ENCODE data around the gene ALX4.

ALX4 gene

DNA sequence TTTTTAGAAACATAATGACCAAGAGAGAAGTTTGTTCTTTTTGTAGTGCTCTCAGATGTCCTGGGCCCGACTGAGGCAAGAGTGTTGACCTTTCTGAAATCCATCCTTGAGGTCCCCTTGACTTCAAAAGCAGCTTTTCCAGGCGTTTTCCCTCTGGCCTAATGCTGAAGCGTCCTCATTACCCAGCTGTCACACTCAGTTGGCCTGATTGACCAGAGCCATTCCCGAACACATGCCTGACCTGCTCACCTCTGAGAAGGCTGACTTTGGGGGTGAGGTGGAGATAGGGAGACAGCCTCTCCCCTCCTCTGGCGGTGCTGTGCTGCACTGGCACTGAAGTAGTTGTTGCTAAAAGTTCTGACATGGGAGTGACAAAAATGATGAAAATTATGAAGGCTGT lies 66.9 kb downstream of the ALX4 start:
- no peak for DNase-seq

DNA sequence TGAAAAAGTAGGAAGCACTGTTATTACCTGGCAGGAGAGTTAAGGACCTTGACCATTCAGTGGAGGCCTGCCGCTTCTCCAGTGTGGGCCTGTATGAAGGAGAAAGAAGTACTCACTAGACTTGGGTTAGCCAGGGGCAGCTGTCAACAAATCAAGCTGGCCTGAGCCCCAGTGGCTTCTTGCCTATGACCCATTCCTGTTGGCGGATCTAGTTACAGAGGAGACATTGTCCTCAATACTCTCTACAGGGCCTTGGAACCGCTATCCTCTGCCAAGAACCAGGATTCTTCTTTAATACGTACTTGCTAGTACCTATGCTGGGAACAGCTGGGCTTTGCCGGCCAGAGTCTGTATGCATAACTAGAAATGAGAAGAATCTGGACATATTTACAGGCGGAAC lies 68.1 kb downstream of the ALX4 start:
- DNase-seq: no peak

DNA sequence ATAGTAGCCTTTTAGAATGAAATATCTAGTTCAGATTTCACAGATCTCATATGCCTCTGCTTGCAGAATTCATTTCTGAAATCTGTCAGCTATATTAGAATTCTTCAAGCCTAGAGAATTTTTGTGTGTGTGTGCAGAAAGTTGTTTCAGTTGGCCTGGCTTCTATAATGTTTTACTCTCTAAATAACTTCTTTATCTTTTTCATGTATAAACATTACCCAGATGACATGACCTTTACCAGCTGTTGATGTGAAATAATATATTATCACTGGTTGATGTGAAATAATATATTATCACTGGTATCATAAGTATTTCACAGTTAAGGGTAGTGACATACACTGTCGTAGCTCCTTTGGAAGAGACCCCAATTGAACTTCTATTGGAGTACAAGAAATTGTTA lies 72.8 kb downstream of the ALX4 start:
- DNase-seq: no peak

DNA sequence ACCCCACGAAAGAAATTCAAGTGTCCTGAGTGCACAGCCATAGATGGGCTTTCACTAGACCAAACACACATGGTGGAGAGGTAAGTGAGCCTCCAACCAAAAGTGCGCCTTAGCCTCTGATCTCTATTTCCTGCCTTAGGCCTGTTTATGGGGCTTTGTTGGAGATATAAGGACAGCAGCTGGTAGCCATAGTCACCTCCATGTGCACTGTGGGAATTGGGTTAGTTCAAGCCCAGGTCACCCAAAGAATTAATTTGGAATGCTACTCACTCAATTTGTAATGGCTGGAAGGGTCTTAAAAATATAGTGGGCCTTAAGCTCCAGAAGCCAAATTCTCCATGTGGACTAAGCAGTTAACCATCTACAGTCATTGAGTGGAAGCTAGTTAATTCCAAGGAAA lies 73.6 kb downstream of the ALX4 start:
- DNase-seq: no peak

DNA sequence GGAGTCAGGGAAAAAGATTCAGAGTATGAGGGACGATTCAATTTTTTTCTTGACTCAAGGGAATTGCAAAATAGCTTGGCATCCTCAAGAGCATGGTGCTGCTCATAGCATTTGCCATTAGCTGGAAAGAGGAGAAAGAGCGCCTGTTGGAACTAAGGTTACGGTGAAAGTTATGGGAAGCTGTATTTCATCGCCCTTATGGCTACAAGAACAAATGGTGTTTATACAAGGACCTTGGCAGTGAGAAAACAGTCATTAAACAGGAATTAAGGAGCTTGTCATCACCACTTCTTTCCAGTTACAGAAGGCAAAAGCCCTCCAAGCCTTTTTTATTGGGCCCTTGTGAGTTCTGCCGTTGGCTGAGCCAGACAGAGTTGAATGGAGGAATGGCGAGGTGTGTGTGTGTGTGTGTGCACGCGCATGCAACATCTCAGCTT lies 74.2 kb downstream of the ALX4 start:
- peak; percentile 66 for DNase-seq

DNA sequence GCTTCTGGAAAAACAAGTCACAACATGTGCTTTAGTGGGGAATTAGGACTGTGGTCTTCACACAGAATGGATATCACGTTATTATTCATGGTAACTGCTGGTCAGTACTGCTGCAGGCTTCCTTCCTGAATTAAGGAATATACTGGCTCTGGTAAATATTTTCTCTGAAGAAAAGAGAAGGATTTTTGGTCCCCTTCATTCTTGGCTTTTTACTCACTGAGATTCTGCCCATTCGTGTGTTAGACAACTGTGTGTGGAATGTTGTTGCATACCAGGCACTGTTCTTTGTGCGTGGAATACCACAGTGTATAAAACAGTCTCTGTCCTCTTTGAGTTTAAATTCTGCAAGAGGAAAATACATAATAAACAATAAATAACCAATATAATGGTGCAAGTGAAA lies 80.3 kb downstream of the ALX4 start:
- peak; percentile 74 for DNase-seq

DNA sequence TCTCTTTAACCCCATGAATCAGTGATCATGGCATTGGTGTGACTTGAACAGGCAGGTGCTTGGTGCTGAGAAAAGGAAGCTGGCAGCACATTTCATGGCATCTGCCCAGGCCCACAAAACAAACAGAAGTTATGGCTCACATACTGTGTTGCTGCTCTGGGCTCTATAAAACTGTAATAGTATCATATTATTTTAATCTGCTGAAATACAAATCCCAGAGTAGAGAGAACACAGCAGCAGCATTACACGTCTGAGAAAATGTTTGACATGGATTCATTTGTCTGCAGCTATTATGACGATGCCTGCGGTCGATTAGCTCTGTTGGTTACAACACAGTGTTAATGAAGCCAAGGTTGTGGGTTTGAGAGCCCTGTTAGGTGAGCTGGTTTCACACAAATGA lies 80.8 kb downstream of the ALX4 start:
- DNase-seq: peak; percentile 30

DNA sequence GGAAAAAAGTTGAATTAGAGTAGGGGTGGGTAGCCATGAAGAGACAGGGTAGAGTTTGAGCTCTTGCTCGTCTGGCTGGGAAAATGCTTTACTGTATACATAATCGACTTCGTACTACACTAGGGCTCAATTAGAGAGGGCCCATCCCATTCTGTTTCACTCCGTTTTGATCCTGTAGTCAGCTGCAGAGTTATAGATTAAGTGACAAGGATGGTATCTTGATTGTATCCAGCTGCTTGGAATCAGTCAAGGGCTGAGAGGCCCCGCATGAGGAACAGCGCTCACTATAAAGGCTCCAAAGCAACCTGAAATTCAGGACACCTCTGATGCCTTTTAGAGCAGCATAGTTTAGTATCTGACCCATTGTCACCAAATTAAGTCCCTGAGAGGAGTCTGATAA lies 81.6 kb downstream of the ALX4 start:
- DNase-seq: no peak

DNA sequence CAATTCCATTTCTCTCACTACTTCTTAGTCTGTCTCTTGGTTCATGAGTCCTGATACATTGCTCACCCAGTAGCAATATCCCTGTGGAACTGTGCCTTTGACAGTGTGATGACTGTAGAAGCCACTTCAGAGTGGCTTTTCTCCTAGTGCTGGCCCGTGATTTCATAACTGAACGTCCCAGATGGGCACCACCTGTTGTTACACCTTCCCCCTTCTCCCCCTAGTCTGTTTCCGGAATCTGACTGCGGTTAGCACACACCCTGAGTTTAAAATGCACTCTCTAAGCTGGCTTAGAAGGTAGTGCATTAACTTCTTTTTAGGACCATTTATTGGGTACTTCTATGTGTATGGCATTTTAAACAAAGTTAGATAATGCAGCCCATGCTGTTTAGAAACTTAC lies 83.0 kb downstream of the ALX4 start:
- no peak for DNase-seq

DNA sequence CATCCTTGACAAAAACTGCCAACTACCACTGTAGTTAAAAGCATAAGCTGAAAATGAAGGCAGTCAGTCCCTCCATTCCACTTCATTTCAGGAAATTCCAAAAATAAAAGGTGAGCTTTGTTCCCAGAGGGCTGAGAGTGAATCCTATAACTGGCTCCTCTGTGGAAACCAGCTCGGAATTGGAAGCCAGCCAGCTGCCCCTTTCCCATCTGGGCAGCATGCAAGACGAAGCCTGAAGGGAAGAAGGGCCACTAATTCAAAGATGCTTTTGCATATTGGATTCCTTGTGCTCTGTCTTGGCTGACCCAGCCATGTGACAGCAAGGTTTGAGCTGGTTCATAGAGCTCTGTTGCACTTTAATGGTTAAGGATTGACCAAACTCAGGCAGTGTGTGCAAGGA lies 83.4 kb downstream of the ALX4 start:
- no peak for DNase-seq

DNA sequence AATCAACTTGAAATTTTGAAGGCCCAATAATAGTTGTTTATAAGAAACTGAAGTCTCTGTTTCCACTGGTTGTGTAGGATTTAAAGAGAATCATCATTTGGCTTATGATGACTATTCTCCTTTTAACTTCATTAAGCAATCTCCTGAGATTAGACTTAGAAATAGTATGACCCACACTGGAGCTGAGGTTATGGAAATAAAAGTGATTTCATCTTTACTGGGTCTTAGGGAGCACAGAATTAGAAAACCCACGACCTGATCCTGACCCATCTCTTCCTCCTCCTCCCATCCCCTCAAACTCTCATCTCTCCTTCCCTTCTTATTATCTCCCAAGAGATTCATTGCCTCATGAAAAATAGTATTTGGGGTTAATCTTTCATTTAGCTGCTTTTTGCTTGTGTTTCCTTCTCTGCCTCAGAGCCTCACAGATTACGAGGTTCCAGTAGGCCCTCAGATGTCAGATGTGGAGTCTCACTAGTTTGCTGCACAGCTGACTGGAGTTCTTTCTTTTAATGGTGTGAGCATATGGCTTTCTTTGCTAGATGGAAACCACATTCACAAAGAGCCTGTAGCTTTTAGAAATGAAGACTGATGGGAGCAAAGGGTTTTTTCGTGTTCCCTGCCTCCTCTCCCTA lies 85.0 kb downstream of the ALX4 start:
- DNase-seq: no peak

DNA sequence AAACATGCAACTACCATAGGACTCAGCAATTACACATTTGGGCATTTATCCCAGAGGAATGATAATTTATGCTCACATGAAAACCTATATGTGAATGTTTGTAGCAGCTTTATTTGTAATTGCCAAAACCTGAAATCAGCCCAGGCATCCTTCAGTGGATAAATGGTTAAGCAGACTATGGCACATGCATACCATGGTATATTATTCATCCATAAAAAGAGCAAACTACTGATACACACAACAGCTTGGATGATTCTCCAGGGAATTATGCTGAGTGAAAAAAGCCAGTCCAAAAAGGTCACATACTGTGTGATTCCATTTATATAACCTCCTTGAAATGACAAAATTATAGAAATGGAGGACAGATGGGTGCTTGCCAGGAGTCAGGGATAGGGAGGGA lies 86.7 kb downstream of the ALX4 start:
- DNase-seq: peak; percentile 85

DNA sequence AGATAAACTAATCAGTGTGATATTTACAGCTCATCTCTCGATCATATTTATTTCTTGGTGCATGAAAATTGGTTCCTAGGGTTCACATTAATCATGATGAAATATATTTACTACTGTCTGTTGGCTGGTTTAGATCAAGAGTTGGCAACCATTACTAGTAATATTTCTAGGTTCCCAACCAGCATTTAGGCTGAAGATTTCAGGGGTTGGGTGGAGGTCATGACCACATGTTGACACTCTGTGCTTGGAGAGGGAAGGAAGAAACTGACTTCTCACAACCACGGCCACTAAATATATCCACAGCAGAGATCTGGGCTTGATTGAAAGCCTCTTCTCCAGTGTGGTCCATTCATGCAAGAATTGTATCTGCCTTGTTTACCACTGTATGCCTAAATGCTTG lies 87.9 kb downstream of the ALX4 start:
- DNase-seq: no peak

DNA sequence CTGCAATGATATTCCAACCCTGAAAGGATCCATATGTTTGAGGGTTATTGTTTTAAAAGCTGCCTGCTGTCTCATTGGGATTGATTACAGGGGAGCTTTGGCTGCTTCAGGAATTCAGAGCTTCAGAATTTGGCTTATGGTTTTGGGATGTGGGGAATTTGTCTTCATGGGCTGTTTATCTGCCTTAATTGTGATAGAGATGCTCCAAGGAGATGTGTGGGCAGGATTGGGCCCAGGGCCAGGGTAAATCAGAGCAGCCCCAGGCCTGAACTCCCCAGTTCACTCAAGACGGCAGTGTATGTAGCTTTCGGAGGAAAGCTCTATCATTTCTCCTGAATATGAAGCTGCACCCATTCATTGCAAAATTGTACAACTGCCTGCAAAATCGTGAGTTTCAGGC lies 88.5 kb downstream of the ALX4 start:
- DNase-seq: peak; percentile 18

DNA sequence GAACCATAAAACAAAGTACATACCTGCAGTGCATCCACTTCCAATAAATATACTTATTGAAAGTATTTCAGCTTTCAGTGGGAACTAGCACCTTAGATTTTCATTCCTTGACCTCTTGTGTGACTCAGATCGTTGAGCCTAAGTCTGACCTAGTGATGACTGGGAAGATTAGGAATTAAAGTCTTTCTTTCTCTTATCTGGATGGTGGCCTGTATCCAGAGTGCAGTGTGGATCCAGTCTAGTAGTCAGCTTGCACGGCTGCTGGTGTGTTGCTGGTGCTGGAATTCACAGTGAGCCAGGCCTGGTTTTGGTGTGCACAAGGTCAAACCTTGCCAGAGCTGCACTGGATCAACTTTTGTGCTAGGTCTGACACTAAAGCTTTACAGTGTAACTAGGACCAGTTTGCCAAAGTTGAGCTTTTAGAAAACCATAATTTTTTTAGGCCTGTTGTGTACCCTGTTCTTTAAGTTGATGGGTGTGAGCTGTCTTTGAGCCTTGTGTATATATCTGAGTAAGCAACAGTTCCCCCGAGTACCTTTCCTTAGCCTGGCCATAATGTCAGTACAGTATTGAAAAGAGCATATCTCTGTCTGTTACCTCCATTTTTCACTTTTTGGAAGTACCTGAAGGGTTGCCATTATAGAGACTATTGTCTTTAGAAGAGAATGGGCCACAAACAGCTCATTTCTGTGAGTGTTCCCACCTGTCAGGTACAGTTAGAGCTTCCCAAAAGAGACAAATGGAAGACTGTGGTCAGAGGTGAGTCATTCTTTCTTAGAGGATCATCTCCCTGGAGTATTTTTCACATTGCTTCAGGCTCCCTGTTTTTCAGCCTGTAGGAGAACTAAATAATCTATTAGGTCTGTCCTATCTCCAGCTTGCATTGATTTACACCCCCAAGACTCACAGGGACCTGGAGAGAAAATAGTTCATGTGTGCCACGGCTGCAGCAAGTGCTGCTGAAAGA lies 89.8 kb downstream of the ALX4 start:
- DNase-seq: no peak

DNA sequence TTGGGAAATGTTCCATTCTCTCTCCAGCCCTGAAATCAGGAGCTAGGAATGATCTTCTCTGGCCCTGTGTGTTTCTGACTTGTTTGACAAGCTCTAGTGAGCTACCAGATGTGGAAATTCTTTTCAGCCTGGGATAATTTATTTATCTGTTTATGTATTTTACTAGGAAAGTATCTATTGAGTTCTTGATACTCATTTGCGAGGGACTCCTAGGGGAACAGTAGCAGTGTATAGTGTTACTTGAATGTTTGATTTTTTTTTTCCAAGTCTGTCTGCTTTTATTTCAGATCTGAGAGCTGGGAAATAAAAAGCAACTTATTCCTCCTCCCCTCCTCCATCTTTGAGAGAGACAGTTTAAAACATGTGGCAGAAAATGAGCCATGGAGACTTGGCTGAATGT lies 92.5 kb downstream of the ALX4 start:
- no peak for DNase-seq

DNA sequence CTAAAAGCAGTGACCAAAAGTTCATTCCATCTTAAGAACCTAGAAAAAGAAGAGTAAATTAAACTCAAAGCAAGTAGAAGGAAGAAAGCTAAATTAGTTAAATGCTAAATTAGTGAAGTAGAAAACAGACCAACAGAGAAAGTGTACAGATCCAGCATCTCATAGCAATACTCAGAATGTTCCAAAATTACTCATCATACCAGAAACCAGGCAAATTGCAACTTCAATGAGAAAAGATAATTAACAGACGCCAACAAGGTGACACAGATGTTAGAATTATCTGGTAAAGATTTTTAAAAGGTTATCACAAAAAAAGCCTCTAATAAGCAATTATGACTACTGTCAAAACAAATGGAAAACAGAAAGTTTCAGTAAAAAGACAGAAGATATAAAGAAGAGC lies 96.8 kb downstream of the ALX4 start:
- DNase-seq: no peak

DNA sequence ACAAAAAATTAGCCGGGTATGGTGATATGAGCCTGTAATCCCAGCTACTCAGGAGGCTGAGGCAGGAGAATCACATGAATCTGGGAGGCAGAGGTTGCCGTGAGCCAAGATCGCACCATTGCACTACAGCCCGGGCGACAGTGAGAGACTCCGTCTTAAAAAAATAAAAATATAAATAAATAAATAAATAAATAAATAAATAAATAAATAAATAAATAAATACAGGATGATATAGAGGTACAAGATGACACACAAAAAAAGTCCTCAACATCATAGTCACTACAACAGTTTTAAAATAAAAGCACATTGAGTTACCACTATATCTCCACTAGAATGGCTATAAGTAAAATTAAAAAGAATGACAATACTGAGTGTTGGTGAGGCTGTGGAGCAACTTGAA lies 97.8 kb downstream of the ALX4 start:
- DNase-seq: no peak
